Trophoblast cell (in vitro differentiated cells and primary cell): Measurements from ENCODE around the gene ABCC6.
"Not testable (repeated sequence)": the region's sequence is repeated elsewhere in the genome, so short reads cannot be mapped to it uniquely, and the experiment has no call there.

ENCODE experiments used
- DNase-seq, 2 donors: peaks; one replicate each; pipeline ENCODE4 v3.0.0-alpha.2; 2016
- H2AFZ ChIP-seq: 2 replicates; pipeline ENCODE4 v1.6.1; 2013; ENCODE audit warnings: low read length, moderate library complexity, mild to moderate bottlenecking; ENCODE audit not compliant: insufficient read depth, poor library complexity
- H2AK5ac ChIP-seq: 2 replicates; pipeline ENCODE4 v1.6.1; 2013; ENCODE audit warnings: mild to moderate bottlenecking, low read length
- H2BK120ac ChIP-seq: 2 replicates; pipeline ENCODE4 v1.6.1; 2013; ENCODE audit warnings: low read length, mild to moderate bottlenecking, moderate library complexity; ENCODE audit not compliant: insufficient read depth, poor library complexity
- H2BK12ac ChIP-seq: 2 replicates; pipeline ENCODE4 v1.6.1; 2013; ENCODE audit warnings: mild to moderate bottlenecking, low read length, moderate library complexity
- H2BK5ac ChIP-seq: 2 replicates; pipeline ENCODE4 v1.6.1; 2013; ENCODE audit warnings: low read length, low read depth, moderate library complexity, mild to moderate bottlenecking; ENCODE audit not compliant: poor library complexity
- H3K14ac ChIP-seq: 2 replicates; pipeline ENCODE4 v1.6.1; 2013; ENCODE audit warnings: mild to moderate bottlenecking, low read length
- H3K18ac ChIP-seq: 2 replicates; pipeline ENCODE4 v1.6.1; 2013; ENCODE audit warnings: mild to moderate bottlenecking, low read length
- H3K23ac ChIP-seq: 2 replicates; pipeline ENCODE4 v1.6.1; 2013; ENCODE audit warnings: low read length
- H3K27ac ChIP-seq: 2 replicates; pipeline ENCODE4 v1.5.1; 2013; ENCODE audit warnings: low read depth, mild to moderate bottlenecking, inconsistent platforms, low read length, moderate library complexity
- H3K27me3 ChIP-seq: 2 replicates; pipeline ENCODE4 v1.6.1; 2013; ENCODE audit warnings: inconsistent platforms, mild to moderate bottlenecking, low read length, moderate library complexity; ENCODE audit not compliant: insufficient read depth
- H3K36me3 ChIP-seq, 2 experiments: 1 replicate in 1 of 2; 2 replicates in 1 of 2; pipeline ENCODE4 v1.6.1; 2013; ENCODE audit warnings: low read length in 2 of 2, mild to moderate bottlenecking in 2 of 2, moderate library complexity in 1 of 2; ENCODE audit not compliant: insufficient read depth in 2 of 2, control insufficient read depth in 1 of 2
- H3K4ac ChIP-seq: 2 replicates; pipeline ENCODE4 v1.6.1; 2013; ENCODE audit warnings: low read depth, mild to moderate bottlenecking, low read length, moderate library complexity
- H3K4me1 ChIP-seq, 2 experiments: 1 replicate in 1 of 2; 2 replicates in 1 of 2; pipeline ENCODE4 v1.6.1; 2013; ENCODE audit warnings: low read length in 2 of 2, mild to moderate bottlenecking in 2 of 2, moderate library complexity in 1 of 2; ENCODE audit not compliant: insufficient read depth in 2 of 2, control insufficient read depth in 1 of 2
- H3K4me2 ChIP-seq: 2 replicates; pipeline ENCODE4 v1.6.1; 2013; ENCODE audit warnings: inconsistent platforms, mild to moderate bottlenecking, low read length, moderate library complexity
- H3K4me3 ChIP-seq: 2 replicates; pipeline ENCODE4 v1.5.1; 2013; ENCODE audit warnings: mild to moderate bottlenecking, low read depth, low read length, inconsistent platforms
- H3K79me1 ChIP-seq: one replicate; pipeline ENCODE4 v1.6.1; 2013; ENCODE audit warnings: low read length
- H3K79me2 ChIP-seq: 2 replicates; pipeline ENCODE4 v1.6.1; 2013; ENCODE audit warnings: low read length, mild to moderate bottlenecking; ENCODE audit not compliant: control insufficient read depth, insufficient read depth, poor library complexity
- H3K9ac ChIP-seq: 2 replicates; pipeline ENCODE4 v1.6.1; 2013; ENCODE audit warnings: mild to moderate bottlenecking, low read length
- H3K9me3 ChIP-seq: 2 replicates; pipeline ENCODE4 v1.6.1; 2013; ENCODE audit warnings: low read depth, mild to moderate bottlenecking, control low read depth, inconsistent platforms, low read length; ENCODE audit not compliant: insufficient read depth
- H4K12ac ChIP-seq: 2 replicates; pipeline ENCODE4 v1.6.1; 2013; ENCODE audit warnings: low read depth, mild to moderate bottlenecking, low read length, moderate library complexity
- H4K8ac ChIP-seq: 2 replicates; pipeline ENCODE4 v1.6.1; 2013; ENCODE audit warnings: low read depth, mild to moderate bottlenecking, low read length, moderate library complexity
- H4K91ac ChIP-seq: one replicate; pipeline ENCODE4 v1.6.1; 2013; ENCODE audit warnings: low read depth, mild to moderate bottlenecking, low read length, moderate library complexity
- WGBS: extraction: QIAGEN DNeasy Blood & Tissue Kit; methylation state at CpG from one replicate; pipeline ENCODE4 v1.1.7; 2013; ENCODE audit warnings: missing lambda C conversion rate; ENCODE audit not compliant: insufficient read length, insufficient coverage; ENCODE audit errors: extremely low coverage; 5-methylcytosine and 5-hydroxymethylcytosine counted together

ABCC6 gene

DNA sequence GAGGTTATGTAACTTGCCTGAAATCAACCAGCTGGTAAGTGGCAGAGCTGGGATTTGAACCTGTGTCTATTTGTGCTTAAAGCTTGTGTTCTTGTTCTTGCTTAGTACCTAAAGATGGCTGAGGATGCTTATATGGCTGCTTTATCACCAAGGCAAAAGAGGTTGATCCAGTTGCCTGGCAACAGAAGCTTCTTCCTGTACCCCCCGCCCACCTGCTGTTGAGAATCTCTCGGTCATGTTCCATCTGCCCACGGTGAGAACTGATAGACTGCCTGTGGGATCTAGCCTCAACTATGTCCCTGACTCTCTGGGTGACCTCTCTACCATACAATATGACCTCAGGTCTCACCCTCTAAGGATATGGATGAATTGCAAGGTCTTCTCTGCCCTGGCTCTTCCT is 60.7 kb downstream of the ABCC6 start:
- H4K8ac ChIP-seq = no peak overlapping the region
- no CpG with 5 or more reads among the region's 3 CpGs for WGBS
- H3K4me3 ChIP-seq = no peak overlapping the region

DNA sequence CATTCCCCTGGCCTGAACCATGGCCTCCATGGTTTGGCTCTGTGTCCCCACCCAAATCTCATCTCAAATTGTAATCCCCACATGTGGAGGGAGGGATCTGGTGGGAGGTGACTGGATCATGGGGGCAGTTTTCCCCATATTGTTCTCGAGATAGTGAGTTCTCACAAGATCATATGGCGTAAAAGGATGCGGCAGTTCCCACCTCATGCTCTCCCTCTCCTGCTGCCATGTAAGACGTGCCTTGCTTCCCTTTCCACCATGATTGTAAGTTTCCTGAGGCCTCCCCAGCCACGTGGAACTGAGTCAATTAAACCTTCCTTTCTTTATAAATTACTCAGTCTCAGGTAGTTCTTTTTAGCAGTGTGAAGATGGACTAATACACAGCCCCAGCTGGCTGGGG is 61.5 kb downstream of the ABCC6 start:
- H3K4me2 ChIP-seq, H3K4me1 ChIP-seq, H4K8ac ChIP-seq, H3K4me3 ChIP-seq, H3K4ac ChIP-seq, DNase-seq, H3K36me3 ChIP-seq, H4K12ac ChIP-seq, H3K14ac ChIP-seq, H3K27me3 ChIP-seq, H3K79me2 ChIP-seq, H3K23ac ChIP-seq, H3K79me1 ChIP-seq, H2BK120ac ChIP-seq, H3K9ac ChIP-seq, H3K18ac ChIP-seq, H2AFZ ChIP-seq, H2BK12ac ChIP-seq, H4K91ac ChIP-seq, H2AK5ac ChIP-seq, H2BK5ac ChIP-seq, H3K27ac ChIP-seq: not testable (repeated sequence)
- WGBS = no CpG with 5 or more reads among the region's 5 CpGs
- peaks cover 22% of the 10 kb centered on the region for H3K9me3 ChIP-seq

More for the DNA sequence above, 60.7 kb downstream of the ABCC6 start:
- Histone ChIP-seq H3K4me2 (no peak overlapping the region), H3K9ac (no peak overlapping the region), H3K18ac (no peak overlapping the region), H3K9me3 (peaks cover 18% of the 10 kb centered on the region), H2BK5ac (no peak overlapping the region), H4K91ac (no peak overlapping the region), H3K79me2 (no peaks in the 10 kb centered on the region), H3K36me3 (no peaks in the 10 kb centered on the region), H3K4ac (no peak overlapping the region), H3K27me3 (no peaks in the 10 kb centered on the region), H3K27ac (no peak overlapping the region), H4K12ac (no peak overlapping the region), H3K23ac (no peak overlapping the region), H2AFZ (no peak overlapping the region), H2AK5ac (no peak overlapping the region), H3K14ac (no peak overlapping the region), H3K4me1 (no peaks in the 10 kb centered on the region), H2BK120ac (no peak overlapping the region), H2BK12ac (no peak overlapping the region), H3K79me1 (no peaks in the 10 kb centered on the region)
- no peak for DNase-seq

DNA sequence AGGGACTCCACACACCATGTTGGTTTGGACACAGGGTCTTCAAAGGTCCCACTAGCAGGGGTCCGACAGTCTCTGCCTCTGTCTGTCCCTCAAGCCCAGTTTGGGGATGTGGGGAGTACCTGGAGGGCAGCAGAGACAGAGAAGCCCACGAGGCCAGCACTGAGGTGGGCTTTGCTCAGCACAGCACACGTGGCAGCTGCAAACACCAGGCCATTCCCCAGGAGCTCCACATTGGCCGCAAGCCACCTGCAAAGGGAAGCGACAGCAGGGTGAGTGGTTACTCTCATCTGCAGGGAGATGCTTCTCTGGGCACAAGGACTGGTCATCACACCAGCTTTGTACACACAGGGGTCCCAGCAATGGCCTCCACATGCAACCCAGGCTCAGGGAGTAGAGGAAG is 62.0 kb downstream of the ABCC6 start:
- Histone ChIP-seq H3K4ac (no peak overlapping the region), H3K23ac (no peak overlapping the region), H3K4me3 (no peak overlapping the region), H2AFZ (no peak overlapping the region), H3K79me2 (no peaks in the 10 kb centered on the region), H3K4me2 (no peak overlapping the region), H3K14ac (no peak overlapping the region), H3K4me1 (no peaks in the 10 kb centered on the region), H3K36me3 (no peaks in the 10 kb centered on the region), H3K27me3 (no peaks in the 10 kb centered on the region), H3K18ac (no peak overlapping the region), H4K8ac (no peak overlapping the region), H3K79me1 (no peaks in the 10 kb centered on the region), H2BK12ac (no peak overlapping the region), H2BK120ac (no peak overlapping the region), H4K91ac (no peak overlapping the region), H3K27ac (no peak overlapping the region), H2BK5ac (no peak overlapping the region), H3K9me3 (peaks cover 22% of the 10 kb centered on the region), H3K9ac (no peak overlapping the region), H2AK5ac (no peak overlapping the region), H4K12ac (no peak overlapping the region)
- no peak for DNase-seq
- no CpG with 5 or more reads among the region's 5 CpGs for WGBS

DNA sequence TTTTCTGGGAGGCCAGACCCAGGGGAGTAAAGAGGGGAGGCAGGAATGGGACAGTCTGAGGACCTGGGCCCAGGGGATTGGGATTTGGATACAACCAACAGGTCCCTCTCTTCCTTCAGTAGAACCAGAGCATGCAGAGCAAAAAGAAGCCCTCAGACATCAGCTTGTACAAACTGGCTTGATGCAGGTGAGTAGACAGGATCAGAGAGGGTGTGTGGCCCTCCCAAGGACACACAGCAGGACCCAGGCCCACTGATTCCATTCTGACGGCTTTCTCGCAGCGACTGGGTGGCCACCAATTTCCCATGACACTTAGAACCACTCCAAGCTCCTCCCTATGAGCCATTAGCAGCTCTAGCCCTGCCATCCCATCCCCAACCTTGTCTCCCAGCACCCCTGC is 63.6 kb downstream of the ABCC6 start:
- H2BK5ac ChIP-seq = no peak overlapping the region
- no peak overlapping the region for H3K23ac ChIP-seq
- H3K79me2 ChIP-seq = no peaks in the 10 kb centered on the region
- no peak overlapping the region for H2BK12ac ChIP-seq
- H2AK5ac ChIP-seq = no peak overlapping the region
- no peaks in the 10 kb centered on the region for H3K4me1 ChIP-seq
- H3K9ac ChIP-seq = no peak overlapping the region
- no peak overlapping the region for H2AFZ ChIP-seq
- H4K91ac ChIP-seq = no peak overlapping the region
- H3K36me3 ChIP-seq = no peaks in the 10 kb centered on the region
- H4K8ac ChIP-seq = no peak overlapping the region
- no peaks in the 10 kb centered on the region for H3K79me1 ChIP-seq
- no peak for DNase-seq
- peaks cover 23% of the 10 kb centered on the region for H3K9me3 ChIP-seq
- H3K4me3 ChIP-seq = no peak overlapping the region
- H3K14ac ChIP-seq = no peak overlapping the region
- H3K27ac ChIP-seq = no peak overlapping the region
- H3K4me2 ChIP-seq = no peak overlapping the region
- no peak overlapping the region for H2BK120ac ChIP-seq
- no peak overlapping the region for H4K12ac ChIP-seq
- no peak overlapping the region for H3K18ac ChIP-seq
- no peak overlapping the region for H3K4ac ChIP-seq
- no CpG with 5 or more reads among the region's 3 CpGs for WGBS
- H3K27me3 ChIP-seq = no peaks in the 10 kb centered on the region
